HL-60 (cell line): ENCODE measurements around the gene ZNF141.
"Not testable (repeated sequence)": the region's sequence is repeated elsewhere in the genome, so short reads cannot be mapped to it uniquely, and the experiment has no call there.

Experiments
- DNase-seq, 2 experiments: peaks; one replicate each; pipeline ENCODE4 v3.0.0-alpha.2; 2010 to 2020; ENCODE audit warnings: low read depth in 1 of 2, low spot score in 1 of 2
- H3K27ac ChIP-seq: fragments of 250-450 bp; sonication (Bioruptor Pico); replicated peaks from 2 replicates; pipeline ENCODE4 v1.5.1; 2020; ENCODE audit warnings: mild to moderate bottlenecking, moderate library complexity
- H3K27me3 ChIP-seq: fragments of 250-450 bp; sonication (Bioruptor Pico); 2 replicates; pipeline ENCODE4 v1.5.1; 2021; ENCODE audit warnings: mild to moderate bottlenecking, moderate library complexity; ENCODE audit not compliant: insufficient read depth, poor library complexity, severe bottlenecking
- H3K4me3 ChIP-seq: replicated peaks from 2 replicates; pipeline ENCODE4 v1.5.1; 2011; ENCODE audit warnings: mild to moderate bottlenecking, control low read depth, low read length; ENCODE audit not compliant: insufficient read depth
- CTCF ChIP-seq: IDR thresholded peaks from one replicate; pipeline ENCODE4 v1.5.1; 2011; ENCODE audit warnings: low read length, control low read depth, inconsistent platforms; ENCODE audit not compliant: insufficient read depth
- GABPA ChIP-seq: IDR thresholded peaks from 2 replicates; pipeline ENCODE4 v1.6.1; 2012; ENCODE audit warnings: low read depth
- POLR2AphosphoS5 ChIP-seq: IDR thresholded peaks from 2 replicates; pipeline ENCODE4 v1.6.1; 2012; ENCODE audit warnings: low read depth
- REST ChIP-seq: IDR thresholded peaks from 2 replicates; pipeline ENCODE4 v1.6.1; 2012; ENCODE audit warnings: low read depth; ENCODE audit not compliant: insufficient replicate concordance
- SPI1 ChIP-seq: IDR thresholded peaks from 2 replicates; pipeline ENCODE4 v1.6.1; 2012; ENCODE audit warnings: low read depth, mild to moderate bottlenecking, borderline replicate concordance

ZNF141 gene

DNA sequence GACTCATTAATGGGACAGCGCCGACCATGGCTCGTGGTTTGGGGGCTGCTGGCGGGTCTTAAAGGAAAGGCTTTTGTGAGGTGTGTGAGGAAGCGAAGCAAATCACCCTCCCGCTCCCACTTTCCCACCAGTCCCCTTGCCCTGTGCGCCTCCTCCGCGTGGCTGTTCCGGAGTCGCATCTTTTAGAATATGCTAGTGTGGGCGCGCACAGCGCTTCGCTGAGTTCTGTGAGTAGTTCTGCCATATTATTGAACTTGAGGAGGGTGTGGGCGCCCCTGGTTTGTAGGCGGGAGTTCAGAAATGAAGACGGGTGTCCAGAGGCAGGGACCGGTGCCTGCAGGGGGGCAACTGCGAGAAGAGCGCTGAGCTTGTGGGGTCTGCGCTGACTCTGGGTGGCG is 49.1 kb downstream of the ZNF141 start:
- Histone ChIP-seq H3K4me3 (no peak overlapping the region), H3K27ac (no peak overlapping the region), H3K27me3 (no peaks in the 10 kb centered on the region)
- DNase-seq, result no peak
- no peak for TF ChIP-seq POLR2AphosphoS5
- TF ChIP-seq SPI1, result no peak
- no peak for TF ChIP-seq CTCF
- no peak for TF ChIP-seq GABPA
- TF ChIP-seq REST, result no peak

DNA sequence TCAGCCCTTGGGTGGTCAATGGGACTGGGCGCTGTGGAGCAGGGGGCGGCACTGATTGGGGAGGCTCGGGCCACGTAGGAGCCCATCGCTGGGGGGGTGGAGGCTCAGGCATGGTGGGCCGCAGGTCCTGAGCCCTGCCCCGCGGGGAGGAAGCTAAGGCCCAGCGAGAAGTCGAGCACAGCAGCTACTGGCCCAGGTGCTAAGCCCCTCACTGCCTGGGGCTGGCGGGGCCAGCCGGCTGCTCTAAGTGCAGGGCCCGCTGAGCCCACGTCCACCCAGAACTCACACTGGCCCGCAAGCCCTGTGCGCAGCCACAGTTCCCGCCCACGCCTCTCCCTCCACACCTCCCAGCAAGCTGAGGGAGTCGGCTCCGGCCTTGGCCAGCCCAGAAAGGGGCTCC is 66.4 kb downstream of the ZNF141 start:
- no peak overlapping the region for H3K27ac ChIP-seq
- DNase-seq, result no peak
- H3K4me3 ChIP-seq, result no peak overlapping the region
- no peak for TF ChIP-seq SPI1
- no peak for TF ChIP-seq POLR2AphosphoS5
- TF ChIP-seq REST, result no peak
- no peak for TF ChIP-seq CTCF
- TF ChIP-seq GABPA, result no peak
- no peaks in the 10 kb centered on the region for H3K27me3 ChIP-seq

- not testable (repeated sequence) for H3K4me3 ChIP-seq, DNase-seq, H3K27ac ChIP-seq, H3K27me3 ChIP-seq
Measured at GRCh38 chr4:408321-408720, 70.7 kb downstream of the ZNF141 start.

GRCh38 chr4:422587-422986 is 85.0 kb downstream of the ZNF141 start:
- Histone ChIP-seq H3K27ac (no peak overlapping the region), H3K27me3 (no peaks in the 10 kb centered on the region), H3K4me3 (no peak overlapping the region)
- TF ChIP-seq POLR2AphosphoS5, result no peak
- no peak for TF ChIP-seq REST
- TF ChIP-seq GABPA, result no peak
- no peak for TF ChIP-seq SPI1
- TF ChIP-seq CTCF, result no peak
- no peak for DNase-seq
